ENCODE measurements around the gene RNU6-9.
"Not testable (repeated sequence)": the region's sequence is repeated elsewhere in the genome, so short reads cannot be mapped to it uniquely, and the experiment has no call there.

Gene RNU6-9

DNA sequence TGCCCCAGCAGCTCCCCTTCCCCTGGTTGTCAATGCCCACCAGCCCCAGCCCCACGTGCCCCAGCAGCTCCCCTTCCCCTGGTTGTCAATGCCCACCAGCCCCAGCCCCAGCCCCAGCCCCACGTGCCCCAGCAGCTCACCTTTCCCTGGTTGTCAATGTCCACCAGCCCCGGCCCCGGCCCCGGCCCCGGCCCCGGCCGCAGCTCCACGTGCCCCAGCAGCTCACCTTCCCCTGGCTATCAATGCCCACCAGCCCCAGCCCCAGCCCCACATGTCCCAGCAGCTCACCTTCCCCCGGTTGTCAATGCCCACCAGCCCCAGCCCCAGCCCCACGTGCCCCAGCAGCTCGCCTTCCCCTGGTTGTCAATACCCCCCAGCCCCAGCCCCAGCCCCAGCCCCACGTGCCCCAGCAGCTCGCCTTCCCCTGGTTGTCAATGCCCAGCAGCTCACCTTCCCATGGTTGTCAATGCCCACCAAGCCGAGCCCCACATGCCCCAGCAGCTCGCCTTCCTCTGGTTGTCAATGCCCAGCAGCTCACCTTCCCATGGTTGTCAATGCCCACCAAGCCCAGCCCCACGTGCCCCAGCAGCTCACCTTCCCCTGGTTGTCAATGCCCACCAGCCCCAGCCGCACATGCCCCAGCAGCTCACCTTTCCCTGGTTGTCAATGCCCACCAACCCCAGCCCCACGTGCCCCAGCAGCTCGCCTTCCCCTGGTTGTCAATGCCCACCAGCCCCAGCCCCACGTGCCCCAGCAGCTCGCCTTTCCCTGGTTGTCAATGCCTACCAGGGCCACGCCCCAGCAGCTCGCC, 14.3 kb upstream of the RNU6-9 start:
- DNase-seq: not testable (repeated sequence)

DNA sequence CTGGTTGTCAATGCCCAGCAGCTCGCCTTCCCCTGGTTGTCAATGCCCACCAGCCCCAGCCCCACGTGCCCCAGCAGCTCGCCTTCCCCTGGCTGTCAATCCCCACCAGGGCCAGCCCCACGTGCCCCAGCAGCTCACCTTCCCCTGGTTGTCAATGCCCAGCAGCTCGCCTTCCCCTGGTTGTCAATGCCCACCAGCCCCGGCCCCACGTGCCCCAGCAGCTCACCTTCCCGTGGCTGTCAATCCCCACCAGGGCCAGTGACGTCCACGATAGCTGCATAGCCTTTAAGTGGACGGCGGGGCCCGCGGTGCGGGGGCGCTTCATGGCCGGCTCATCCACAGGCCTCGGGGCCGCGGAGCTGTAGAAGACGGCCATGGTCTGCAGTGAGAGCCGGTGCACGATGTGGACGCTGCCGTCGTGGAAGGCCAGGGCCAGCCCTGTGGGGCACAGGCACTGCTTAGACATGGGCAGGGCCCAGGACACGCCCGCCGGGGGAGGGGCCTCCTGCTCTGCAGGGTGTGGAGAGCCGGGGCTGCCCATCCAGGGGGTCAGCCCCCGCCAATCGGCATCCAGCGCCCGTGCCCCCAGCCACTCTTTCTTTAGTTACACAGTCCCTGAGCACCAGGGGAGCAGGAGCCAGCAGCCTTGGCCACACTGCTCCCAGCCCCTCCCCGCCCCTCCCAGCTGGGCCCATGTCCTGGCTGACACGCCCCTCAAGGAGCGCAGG, 13.4 kb upstream of the RNU6-9 start:
- DNase-seq: no peak

DNA sequence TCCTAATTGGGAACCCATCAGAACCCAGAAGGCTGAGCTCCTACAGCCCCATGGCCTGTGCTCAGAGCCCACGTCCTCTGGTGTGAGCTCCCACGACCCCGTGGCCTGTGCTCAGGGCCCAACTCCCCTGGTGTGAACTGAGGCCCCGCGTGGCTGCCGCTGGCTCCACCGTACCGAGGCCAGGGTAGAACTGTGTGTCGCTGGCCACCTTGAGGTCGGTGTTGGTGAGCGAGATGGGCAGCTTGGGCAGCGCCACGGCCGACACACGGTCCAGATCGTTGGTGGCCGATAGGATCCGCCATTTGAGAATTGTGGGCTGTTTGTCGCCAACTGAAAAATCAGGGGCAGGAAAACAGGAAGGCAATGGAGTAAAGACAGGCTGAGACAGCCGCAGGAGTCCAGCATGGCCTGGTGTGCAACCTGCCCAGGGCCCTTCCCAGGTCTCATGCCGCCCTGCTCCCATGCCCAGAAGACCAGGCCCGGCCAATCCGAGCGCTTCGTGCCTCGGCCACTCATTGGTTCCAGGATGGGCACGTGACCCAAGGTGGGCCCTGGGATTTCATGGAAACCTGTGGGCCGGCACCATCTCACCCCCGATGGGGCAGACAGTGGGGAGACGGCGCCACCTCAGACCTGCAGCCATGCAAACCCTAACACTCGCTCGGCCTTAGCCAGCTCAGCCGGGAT, 11.8 kb upstream of the RNU6-9 start:
- no peak for DNase-seq

DNA sequence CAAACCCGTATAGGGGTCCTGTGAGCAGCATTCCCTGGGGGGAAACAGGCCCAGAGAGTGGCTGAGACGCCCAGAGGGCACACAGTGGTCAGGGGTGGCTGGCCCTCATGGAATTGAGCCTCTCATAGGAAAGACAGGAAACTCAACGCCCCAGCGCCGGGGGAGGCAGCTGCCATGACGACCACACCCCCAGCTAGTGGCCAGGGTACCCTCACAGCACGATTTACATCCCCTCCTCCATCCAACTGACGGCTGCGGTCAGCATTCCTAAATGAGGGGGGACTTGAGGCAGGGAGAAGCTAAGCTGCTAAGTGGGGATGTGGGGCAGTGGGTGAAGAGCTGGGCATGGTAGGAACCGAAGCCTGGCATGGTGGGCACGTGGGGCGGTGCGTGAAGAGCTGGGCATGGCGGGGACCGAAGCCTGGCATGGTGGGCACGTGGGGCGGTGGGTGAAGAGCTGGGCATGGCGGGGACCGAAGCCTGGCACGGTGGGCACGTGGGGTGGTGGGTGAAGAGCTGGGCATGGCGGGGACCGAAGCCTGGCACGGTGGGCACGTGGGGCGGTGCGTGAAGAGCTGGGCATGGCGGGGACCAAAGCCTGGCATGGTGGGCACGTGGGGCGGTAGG, 10.3 kb upstream of the RNU6-9 start:
- DNase-seq: no peak

DNA sequence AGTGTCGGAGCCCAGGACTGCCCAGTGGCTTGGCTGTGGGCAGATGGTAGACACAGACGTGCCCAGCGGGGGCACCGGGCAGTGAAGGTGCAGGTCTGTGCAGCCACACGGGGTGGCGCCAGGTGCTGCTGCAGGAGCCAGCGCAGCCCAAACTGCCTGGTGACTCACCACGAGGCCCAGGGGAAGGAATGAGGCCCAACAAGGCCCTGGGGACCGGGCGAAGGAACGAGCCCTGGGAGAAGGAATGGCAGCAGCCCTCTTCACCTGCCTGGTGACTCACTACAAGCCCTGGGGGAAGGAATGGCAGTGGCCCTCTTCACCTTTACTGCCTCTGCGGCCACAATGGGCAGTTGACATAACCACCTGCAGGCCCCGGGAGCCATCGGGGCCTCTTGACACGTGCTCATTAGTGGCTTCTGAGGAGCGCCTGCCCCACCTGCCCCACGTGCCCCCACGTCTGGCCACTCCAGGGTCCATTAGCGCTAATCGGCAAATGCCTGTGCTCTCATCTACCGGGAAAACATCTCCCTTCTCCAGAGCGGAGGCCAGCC, 9.5 kb upstream of the RNU6-9 start:
- DNase-seq: no peak

DNA sequence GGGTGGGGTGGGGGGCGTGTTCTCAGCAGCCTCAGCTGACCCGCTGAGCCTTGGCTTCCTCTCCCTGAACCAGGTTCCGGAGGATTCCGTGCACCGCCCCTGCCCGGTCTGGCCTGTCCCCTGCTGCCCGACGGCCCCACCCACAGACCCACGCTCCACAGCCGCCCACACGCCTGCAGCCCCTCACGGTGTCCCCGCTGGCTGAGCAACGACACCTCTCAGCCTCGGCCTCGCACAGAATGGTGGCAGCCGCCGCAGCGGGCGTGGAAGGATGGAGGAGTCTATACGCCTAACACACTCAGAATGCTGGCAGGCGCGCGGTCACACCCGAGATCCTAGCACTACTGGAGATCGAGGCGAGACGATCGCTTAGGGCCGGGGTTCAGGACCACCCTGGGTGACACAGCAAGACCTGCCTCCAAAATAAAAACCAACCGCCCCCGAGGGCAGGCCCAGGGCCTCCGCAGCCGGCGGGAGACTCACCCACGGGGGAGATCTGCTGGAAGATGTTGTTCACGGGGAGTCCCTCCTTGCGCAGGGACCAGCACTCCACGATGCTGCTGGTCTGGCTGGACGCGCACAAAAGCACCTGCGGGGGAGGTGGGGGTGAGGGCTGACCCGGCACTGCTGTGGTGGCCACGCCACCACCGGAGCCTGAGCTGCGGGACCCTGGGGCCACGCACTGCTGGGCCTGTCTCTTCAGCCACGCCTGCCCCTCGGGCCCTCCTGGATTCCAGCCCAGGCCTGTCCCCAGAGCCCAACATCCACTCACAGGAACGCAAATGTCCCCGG, 8.7 kb upstream of the RNU6-9 start:
- no peak for DNase-seq

DNA sequence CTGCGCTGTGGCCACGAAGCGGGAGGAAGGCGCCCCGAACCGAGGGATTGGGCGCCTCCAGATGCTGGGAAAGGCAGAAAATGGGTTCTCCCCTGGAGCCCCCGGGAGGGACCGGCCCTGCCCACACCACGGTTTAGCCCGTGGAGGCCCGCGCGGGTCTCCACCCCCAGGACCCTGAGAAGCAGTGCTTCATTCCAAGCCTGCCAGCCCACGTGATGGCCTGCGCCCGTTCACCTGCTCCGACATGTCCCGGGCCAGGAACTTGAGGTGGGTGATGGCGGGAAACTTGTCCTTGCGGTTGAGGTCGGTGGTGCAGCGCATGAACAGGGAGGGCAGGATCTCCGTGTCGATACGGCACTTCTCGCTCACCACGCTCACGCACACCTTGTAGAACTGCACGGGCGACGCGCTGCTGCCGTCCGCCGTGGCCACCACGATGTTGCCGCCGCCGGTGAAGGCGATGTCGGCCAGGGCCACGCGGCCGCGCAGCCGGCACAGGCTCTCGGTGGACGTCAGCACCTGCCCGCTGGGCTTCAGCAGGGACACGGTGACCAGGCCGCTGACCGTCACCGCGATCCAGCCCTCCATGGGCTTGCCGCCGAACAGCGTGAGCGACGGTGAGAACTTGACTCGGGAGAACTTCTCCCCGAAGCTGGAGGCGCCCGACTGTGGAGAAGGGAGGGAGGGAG, 7.6 kb upstream of the RNU6-9 start:
- no peak for DNase-seq

DNA sequence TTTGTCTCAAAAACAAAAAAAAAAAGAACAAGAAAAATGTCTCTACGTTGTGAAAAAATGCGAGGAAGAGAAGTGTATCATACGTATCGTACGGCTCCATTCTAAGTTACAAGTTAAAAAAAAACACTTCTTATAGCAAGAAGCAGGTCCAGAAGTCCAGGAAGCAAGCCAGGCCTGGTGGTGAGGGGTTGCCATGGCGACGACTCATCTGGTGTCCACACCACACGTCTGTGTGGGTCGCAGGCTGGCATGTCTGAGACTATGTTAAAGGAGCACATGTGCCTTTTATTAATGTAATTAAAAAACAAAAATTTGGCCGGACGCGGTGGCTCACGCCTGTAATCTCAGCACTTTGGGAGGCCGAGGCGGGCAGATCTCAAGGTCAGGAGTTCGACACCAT, 6.2 kb upstream of the RNU6-9 start:
- peak; percentile 37 for DNase-seq

DNA sequence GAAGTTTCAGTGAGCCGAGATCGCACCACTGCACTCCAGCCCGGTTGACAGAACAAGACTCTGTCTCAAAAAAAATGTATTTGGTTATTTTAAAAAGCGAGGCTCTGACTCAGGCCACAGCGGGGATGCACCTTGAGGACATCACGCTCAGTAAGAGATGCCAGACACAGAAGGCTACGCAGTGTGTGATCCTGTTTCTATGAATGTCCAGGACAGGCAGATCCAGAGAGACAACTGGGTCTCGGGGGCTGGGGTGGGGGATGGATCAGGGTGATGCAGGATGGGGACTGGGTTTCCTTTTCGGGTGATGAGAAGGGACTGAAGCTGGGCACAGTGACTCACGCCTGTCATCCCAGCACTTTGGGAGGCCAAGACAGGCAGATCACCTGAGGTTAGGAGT, 5.7 kb upstream of the RNU6-9 start:
- DNase-seq: no peak

DNA sequence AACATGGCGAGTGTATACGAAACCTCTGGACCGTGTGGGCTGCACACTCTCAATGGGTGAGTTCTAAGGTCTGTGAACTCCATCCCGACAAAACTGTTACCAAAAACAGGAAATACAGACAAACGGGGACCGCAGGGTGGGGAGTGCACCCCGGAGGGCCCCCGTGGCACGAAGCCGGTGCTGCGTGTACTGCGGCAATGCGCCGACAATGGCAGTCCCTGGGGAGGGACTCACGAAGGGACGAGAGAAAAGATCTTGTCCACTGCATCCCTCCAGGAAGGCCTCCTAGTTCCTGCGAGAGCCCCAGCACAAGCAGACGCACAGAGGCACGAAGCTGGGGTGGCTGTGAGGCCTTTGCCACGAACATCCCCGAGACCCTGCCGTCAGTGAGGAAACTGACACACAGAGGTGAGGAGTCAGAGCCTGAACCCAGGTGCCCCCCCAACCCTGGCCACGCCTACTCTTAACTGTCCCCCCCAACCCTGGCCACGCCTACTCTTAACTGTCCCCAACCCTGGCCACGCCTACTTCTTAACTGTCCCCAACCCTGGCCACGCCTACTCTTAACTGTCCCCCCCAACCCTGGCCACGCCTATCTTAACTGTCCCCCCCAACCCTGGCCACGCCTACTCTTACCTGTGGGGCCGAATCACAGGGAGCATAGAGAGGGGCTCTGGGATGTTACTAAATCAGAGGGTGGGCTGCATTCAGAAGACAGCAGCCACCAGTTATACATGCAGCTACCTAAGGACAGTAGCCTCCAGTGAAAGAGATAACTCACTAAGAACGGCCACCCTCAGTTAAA, 4.5 kb upstream of the RNU6-9 start:
- peak; percentile 72 for DNase-seq

DNA sequence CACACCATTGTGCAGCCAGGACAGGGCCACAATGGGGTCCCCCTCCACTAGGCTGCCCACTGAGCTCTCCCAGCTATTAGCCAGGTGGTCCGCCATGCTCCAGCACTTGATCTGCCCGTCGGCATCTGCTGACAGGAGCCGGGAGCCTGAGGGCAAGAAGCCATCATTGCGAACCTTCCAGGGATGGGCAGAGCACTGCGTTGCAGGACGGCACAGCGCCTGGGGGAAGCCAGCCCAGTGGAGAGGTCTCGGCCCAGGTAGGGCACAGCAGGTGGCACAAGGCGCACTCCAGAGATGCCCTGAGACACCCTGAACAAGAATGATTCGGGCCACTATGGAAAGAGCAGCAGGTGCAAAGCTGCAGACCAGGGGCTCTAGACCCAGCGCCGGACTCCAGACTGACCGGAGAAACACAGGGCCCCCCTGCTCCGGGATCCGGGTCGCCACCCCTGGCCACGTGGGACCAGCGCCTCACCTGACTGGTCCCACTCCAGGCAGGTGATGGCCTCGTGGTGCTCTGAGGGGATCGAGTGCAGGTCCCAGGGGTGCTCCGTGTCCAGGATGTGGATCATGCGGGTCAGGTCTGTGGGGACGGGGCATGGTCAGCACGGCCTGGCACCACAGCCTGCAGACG, 3.5 kb upstream of the RNU6-9 start:
- DNase-seq: no peak

DNA sequence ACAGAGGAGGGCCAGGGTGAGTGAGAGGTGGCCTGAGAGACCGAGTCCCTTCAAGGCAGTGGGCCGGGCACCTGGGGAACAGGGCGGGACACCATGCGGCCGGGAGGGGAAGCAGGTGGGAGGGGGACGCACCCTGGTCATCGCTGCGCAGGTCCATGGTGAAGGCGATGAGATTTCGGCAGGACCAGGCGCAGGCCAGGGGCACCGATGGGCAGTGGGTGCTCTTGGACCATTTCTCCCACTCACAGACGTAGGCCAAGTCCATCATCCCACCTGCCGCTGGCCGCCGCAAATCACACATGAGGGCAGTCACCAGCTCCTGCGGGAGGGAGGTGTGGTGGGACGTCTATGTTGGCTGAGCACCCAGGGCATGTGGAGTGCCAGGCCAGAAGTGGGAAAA, 2.5 kb upstream of the RNU6-9 start:
- no peak for DNase-seq

DNA sequence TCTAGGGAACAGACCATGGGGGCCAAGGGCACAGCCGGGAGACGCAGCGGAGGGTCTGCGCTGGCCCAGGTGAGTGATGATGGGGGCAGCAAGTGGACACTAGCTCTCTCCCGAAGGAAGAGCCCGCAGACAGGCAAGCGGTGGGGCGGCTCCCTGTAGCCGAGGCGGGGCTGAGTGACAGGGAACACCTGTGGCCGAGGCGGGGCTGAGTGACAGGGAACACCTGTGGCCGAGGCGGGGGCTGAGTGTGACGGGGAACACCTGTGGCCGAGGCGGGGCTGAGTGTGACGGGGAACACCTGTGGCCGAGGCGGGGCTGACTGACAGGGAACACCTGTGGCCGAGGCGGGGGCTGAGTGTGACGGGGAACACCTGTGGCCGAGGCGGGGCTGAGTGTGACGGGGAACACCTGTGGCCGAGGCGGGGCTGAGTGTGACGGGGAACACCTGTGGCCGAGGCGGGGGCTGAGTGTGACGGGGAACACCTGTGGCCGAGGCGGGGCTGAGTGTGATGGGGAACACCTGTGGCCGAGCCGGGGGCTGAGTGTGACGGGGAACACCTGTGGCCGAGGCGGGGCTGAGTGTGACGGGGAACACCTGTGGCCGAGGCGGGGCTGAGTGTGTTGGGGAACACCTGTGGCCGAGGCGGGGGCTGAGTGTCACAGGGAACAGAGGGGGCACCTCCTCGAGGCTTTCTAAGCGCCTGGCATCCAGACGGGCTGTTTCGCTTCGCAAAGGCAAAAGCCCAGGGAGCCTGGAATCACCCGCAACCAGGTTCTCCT, 1.7 kb upstream of the RNU6-9 start:
- DNase-seq: not testable (repeated sequence)

DNA sequence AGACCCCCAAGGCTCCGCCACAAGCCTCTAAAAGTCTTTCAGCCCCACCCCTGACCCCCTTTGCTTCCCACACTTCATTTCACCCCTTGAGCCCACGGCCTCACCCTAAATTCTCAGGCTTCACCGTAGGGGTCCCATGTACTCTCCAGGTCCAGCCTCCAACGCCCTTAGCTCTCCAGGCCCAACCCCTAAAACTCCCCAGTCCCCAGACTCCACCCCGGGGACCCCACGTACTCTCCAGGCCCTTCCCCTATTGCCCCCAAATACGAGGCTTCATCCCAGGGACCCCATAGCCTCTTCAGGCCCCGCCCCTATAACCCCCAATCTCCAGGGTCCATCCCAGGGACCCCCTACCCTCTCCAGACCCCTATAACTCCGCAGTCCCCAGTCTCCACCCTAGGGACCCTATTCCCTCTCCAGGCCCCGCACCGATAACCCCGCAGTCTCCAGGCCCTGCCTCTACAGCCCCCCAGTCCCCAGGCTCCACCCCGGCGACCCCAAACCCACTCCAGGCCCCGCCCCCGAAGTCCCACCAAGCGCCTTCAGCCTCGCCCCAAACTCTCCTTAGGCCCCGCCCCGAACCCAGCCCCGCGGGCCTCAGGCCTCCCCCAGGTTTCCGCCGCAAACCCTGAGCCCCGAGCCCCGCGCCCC, 916 bp upstream of the RNU6-9 start:
- peak; percentile 61 for DNase-seq

DNA sequence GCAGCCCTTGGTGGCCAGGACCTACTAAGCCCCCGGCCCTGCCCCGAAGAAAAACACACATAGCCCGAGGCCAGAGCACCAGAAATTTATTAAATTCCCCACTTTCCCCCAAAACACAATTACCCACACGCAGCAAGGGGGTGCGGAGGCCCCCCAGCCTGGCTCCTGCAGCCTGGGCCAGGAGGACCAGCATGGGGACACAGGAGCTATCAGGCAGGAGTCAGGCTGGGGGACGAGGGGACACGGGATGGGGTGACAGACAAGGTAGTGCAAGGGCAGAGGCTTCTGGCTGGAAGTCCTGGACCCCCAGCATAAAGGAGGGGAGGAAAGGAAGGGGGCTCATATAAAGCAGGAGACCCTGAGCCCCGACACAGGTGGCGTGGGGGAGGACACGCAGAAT, 3.1 kb downstream of the RNU6-9 start:
- DNase-seq: no peak

DNA sequence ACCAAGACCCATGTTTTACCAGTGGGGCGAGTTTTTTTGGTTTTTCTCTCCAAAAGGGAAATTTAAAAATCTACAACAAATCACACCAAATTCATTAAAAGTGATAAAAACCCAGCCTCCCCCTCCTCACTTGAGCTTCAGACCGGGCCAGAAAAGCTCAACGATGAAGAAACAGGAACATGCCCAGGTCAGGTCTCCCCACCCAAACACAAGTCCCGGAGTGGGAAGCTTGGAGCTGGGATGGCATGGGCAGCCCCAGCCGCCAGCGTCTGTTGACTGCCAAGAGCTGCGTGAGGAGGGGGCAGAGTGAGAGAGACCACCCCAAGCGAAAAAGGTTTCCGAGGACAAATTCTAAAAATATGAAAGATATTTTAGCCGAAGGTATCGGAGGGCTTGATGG, 3.7 kb downstream of the RNU6-9 start:
- no peak for DNase-seq

DNA sequence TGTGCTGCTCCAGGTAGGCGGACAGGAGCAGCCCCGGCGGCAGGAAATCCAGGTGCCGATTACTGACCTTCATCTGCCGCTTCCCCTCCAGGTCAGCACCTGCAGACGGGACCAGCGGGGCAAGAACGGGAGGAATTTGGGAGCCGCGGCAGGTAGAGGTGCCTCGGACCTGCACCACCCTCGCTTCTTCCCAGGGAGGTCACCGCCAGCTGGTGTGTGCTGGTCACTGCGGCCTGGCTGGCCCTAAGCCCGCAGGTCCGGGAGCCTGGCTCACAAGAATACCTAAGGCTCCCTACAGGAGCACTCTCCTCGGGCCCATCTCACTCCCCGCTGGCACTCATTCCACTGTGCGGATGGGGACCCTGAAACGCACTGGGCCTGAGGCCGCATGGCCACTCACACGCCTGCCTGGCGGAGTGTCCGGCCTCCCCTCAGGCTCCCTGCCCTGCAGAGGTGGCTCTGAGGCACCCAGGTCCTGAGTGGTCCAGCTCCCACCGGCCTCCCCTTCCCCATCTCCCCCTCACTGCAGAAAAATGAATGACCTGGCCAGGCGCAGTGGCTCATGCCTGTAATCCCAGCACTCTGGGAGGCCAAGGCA, 4.3 kb downstream of the RNU6-9 start:
- DNase-seq: no peak

DNA sequence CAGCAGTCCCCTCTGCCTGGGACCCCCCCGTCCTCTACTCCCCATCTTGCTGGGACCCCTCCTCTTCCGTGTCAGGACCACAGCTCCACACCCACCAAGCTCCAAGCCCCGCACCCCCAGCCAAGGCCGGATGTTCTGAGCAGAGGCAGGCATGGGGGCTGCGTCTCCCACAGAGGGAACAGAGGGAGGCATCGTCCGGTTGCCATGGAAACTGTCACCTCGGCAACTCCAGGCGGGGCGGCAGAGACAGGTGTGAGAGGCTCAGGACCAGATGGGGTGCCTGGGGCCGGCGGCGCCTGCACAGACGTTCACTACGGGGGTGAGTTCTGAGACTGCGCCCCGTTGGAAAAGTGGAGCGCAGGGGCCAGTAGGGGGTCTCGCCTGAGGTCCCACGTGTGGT, 5.4 kb downstream of the RNU6-9 start:
- no peak for DNase-seq
